T-helper 2 cell (primary cell): Measurements from ENCODE around the gene CTAGE9.
A peak's percentile ranks its signal among the peaks of the same experiment; 100 is the strongest.
"Not testable (repeated sequence)": the region's sequence is repeated elsewhere in the genome, so short reads cannot be mapped to it uniquely, and the experiment has no call there.

Experiments used
- DNase-seq, 5 experiments: peaks; one replicate each; pipeline versions ENCODE4 v3.0.0 to v3.0.0-alpha.2; 2012 to 2022

Gene CTAGE9

GRCh38 chr6:131728296-131728939 is 17.6 kb upstream of the CTAGE9 start:
- DNase-seq = peak in 1 of 5 experiments; percentile 83

GRCh38 chr6:131727868-131728267 is 17.1 kb upstream of the CTAGE9 start:
- no peak for DNase-seq

- no peak for DNase-seq
These were observed 16.6 kb upstream of the CTAGE9 start for GRCh38 chr6:131727467-131727866.

GRCh38 chr6:131724114-131724513 is 13.3 kb upstream of the CTAGE9 start:
- DNase-seq = no peak

GRCh38 chr6:131721161-131721560 is 10.3 kb upstream of the CTAGE9 start:
- no peak for DNase-seq

GRCh38 chr6:131717836-131718542 is 7.2 kb upstream of the CTAGE9 start:
- DNase-seq = no peak

GRCh38 chr6:131715567-131715966 is 4.8 kb upstream of the CTAGE9 start:
- DNase-seq = not testable (repeated sequence)

GRCh38 chr6:131703905-131704304 is 6.9 kb downstream of the CTAGE9 start:
- DNase-seq = not testable (repeated sequence)

GRCh38 chr6:131700851-131701250 is 10.0 kb downstream of the CTAGE9 start:
- not testable (repeated sequence) for DNase-seq

GRCh38 chr6:131696956-131697355 is 13.9 kb downstream of the CTAGE9 start:
- DNase-seq = no peak

- DNase-seq = peak in 1 of 5 experiments; percentile 62
These were observed 15.9 kb downstream of the CTAGE9 start for GRCh38 chr6:131694832-131695426.

GRCh38 chr6:131693384-131693783 is 17.4 kb downstream of the CTAGE9 start:
- DNase-seq = no peak

- DNase-seq = no peak
These were observed 18.2 kb downstream of the CTAGE9 start for GRCh38 chr6:131692589-131692988.

- no peak for DNase-seq
These were observed 18.8 kb downstream of the CTAGE9 start for GRCh38 chr6:131692031-131692430.

GRCh38 chr6:131688286-131688685 is 22.5 kb downstream of the CTAGE9 start:
- peak in 1 of 5 experiments; percentile 84 for DNase-seq

- peak in 1 of 5 experiments; percentile 91 for DNase-seq
These were observed 23.8 kb downstream of the CTAGE9 start for GRCh38 chr6:131687022-131687421.

GRCh38 chr6:131685266-131685780 is 25.5 kb downstream of the CTAGE9 start:
- peak in 1 of 5 experiments; percentile 91 for DNase-seq

GRCh38 chr6:131683479-131683878 is 27.3 kb downstream of the CTAGE9 start:
- DNase-seq = peak in 1 of 5 experiments; percentile 96

- DNase-seq = no peak
These were observed 28.4 kb downstream of the CTAGE9 start for GRCh38 chr6:131682442-131682841.

- no peak for DNase-seq
These were observed 29.2 kb downstream of the CTAGE9 start for GRCh38 chr6:131681585-131681984.

- no peak for DNase-seq
These were observed 29.9 kb downstream of the CTAGE9 start for GRCh38 chr6:131680868-131681267.

- no peak for DNase-seq
These were observed 32.4 kb downstream of the CTAGE9 start for GRCh38 chr6:131678442-131678841.

GRCh38 chr6:131673184-131673583 is 37.6 kb downstream of the CTAGE9 start:
- no peak for DNase-seq

GRCh38 chr6:131669891-131670290 is 40.9 kb downstream of the CTAGE9 start:
- peak in 1 of 5 experiments; percentile 51 for DNase-seq
